Measurements from ENCODE around the gene GNG3. TPM values are rescaled to one million over a fixed set of nuclear protein-coding genes. Genes with fewer than 3 reads are reported as not detected.

Gene GNG3
- total RNA-seq, 4 donors from 2014 or later, result 0.68 TPM; not detected in 3

DNA sequence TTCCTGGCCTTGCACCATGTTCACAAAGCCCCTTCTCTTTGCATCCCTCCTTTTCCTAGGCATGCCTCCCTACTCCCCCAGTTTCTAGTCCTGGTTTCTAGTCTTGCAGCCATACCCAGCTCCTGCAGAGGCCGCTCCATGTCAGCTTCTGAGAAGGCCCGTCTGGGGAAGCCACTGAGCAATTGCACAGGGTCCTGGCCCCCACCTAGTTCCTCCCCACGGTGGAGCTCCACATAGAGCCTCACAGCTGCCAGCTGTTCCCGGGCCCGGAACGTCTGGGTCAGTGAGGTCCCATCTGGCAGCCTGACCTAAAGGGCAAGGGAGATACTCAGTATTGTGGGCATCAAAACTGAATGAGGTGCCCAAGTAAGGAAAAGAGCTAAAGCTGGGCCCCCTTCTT is 30.8 kb upstream of the GNG3 start:
- Histone ChIP-seq H3K4me3 (no peak overlapping the region), H3K27ac (no peak overlapping the region), H3K4me1 (peaks cover 56% of the 10 kb centered on the region), H3K36me3 (peaks cover 28% of the 10 kb centered on the region), H3K9me3 (no peaks in the 10 kb centered on the region), H3K27me3 (no peaks in the 10 kb centered on the region)
- WGBS, result 43% methylated on average over 6 of the region's 6 CpGs
- no peak for TF ChIP-seq CTCF (IDR thresholded peaks at IDR 0.05)
- no peak for TF ChIP-seq EP300 (IDR thresholded peaks at IDR 0.05)
- no peak for TF ChIP-seq POLR2AphosphoS5 (IDR thresholded peaks at IDR 0.05)
- TF ChIP-seq POLR2A (IDR thresholded peaks at IDR 0.05), result no peak
- no peak for DNase-seq (ENCODE audit: low spot score in 2 of 2)

- no peaks in the 10 kb centered on the region for H3K9me3 ChIP-seq
- H3K36me3 ChIP-seq, result peaks cover 28% of the 10 kb centered on the region
- peaks cover 54% of the 10 kb centered on the region for H3K4me1 ChIP-seq
- WGBS, result 72% methylated on average over 6 of the region's 6 CpGs
- H3K4me3 ChIP-seq, result no peak overlapping the region
- H3K27me3 ChIP-seq, result no peaks in the 10 kb centered on the region
- DNase-seq (ENCODE audit: low spot score in 2 of 2), result no peak
- TF ChIP-seq CTCF (IDR thresholded peaks at IDR 0.05) (no peak), POLR2A (IDR thresholded peaks at IDR 0.05) (no peak), EP300 (IDR thresholded peaks at IDR 0.05) (no peak), POLR2AphosphoS5 (IDR thresholded peaks at IDR 0.05) (no peak)
- H3K27ac ChIP-seq, result no peak overlapping the region
Measured at GRCh38 chr11:62677156-62677555, 30.3 kb upstream of the GNG3 start.

DNA sequence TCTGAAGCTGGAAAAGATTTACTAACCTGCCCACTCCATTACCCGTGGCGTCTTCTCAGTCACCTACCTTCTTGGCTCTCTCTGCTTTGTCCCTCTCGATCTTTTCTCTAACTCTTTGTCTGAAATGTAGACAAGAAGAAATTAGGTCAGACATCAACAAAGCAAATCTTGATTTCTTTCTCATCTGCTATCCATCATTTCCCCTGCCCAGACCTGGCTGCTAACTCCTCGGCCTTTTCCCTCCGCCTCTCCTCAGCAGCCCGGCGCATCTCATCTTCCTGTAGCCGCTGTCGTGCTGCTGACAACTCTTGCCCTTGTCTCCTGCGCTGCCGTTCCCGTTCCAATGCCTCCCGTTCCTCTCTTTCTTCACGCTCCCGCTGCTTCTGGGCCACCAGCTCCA is 29.8 kb upstream of the GNG3 start:
- H3K4me1 ChIP-seq, result peaks cover 48% of the 10 kb centered on the region
- H3K36me3 ChIP-seq, result peaks cover 28% of the 10 kb centered on the region
- WGBS, result 79% methylated on average over 15 of the region's 15 CpGs
- no peak for TF ChIP-seq POLR2AphosphoS5 (IDR thresholded peaks at IDR 0.05)
- H3K27me3 ChIP-seq, result no peaks in the 10 kb centered on the region
- no peak for DNase-seq (ENCODE audit: low spot score in 2 of 2)
- peak overlapping the region; percentile 97 for H3K4me3 ChIP-seq
- no peaks in the 10 kb centered on the region for H3K9me3 ChIP-seq
- H3K27ac ChIP-seq, result no peak overlapping the region

GRCh38 chr11:62678433-62678769 is 29.1 kb upstream of the GNG3 start:
- peak overlapping the region; percentile 97 for H3K4me3 ChIP-seq
- H3K9me3 ChIP-seq, result no peaks in the 10 kb centered on the region
- no peak for DNase-seq (ENCODE audit: low spot score in 2 of 2)
- no peaks in the 10 kb centered on the region for H3K27me3 ChIP-seq
- peaks cover 28% of the 10 kb centered on the region for H3K36me3 ChIP-seq
- TF ChIP-seq CTCF (IDR thresholded peaks at IDR 0.05) (no peak), POLR2A (IDR thresholded peaks at IDR 0.05) (no peak), EP300 (IDR thresholded peaks at IDR 0.05) (no peak), POLR2AphosphoS5 (IDR thresholded peaks at IDR 0.05) (no peak)
- H3K4me1 ChIP-seq, result peaks cover 41% of the 10 kb centered on the region
- WGBS, result 5% methylated on average over 16 of the region's 16 CpGs
- H3K27ac ChIP-seq, result peak overlapping the region; percentile 96

DNA sequence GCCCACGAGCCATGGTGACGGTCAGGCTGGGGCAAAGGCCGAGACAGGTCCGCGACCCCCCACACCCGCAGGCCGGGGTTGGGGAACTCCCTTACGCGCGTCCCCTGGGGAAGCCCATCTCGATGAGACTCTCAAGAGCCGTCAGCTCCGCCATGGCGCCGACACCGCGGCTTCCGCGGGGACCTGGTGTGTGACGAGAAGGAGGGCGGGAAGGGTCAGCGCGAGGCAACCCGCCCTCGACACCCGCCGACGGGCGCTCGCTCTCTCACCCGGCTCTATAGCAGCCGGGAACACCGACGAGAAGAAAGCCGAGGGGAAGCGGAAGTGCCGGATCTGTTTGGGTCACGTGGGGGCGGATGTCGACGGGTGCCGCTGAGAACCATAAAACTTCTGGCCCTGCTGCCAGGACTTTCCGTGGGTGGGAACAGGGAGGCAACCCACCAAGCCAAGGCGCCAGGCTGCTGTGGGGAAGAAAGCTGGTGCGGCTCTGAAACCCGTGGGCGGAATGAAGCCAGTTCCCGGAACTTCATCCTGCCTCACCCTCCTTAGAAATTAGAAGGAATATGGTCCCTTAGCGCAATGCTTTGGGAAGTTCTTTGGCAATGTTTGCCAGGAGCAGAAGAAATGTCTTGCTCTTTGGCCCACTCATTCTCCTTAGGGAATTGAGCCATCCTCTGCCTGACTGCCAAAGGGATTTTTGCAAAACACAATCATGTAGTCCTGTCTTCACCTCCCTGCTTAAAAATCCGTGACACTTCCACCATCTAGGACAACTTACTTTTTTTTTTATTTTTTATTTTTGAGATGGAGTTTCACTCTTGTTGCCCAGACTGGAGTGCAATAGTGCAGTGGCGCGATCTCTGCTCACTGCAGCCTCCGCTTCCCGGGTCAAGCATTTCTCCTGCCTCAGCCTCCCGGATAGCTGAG is 28.4 kb upstream of the GNG3 start, which contains the start of gene UBXN1:
UBXN1 (minus strand) TSS at position 304 of the 927 bp plus-strand sequence; CDS start at position 154, 150 bp downstream.
- Histone ChIP-seq H3K36me3 (peaks cover 28% of the 10 kb centered on the region), H3K27ac (peak within 1 kb of the TSS; percentile 96), H3K9me3 (no peaks in the 10 kb centered on the region), H3K27me3 (no peaks in the 10 kb centered on the region), H3K4me1 (peaks cover 39% of the 10 kb centered on the region), H3K4me3 (peak within 1 kb of the TSS; percentile 97)
- TF ChIP-seq POLR2AphosphoS5 (IDR thresholded peaks at IDR 0.05) (peak in 2 of 3 donors; percentile 88 to 92), EP300 (IDR thresholded peaks at IDR 0.05) (no peak), POLR2A (IDR thresholded peaks at IDR 0.05) (peak in 1 of 2 donors; percentile 65), CTCF (IDR thresholded peaks at IDR 0.05) (no peak)
- 6% methylated on average over 38 of the region's 55 CpGs for WGBS
- peak; percentile 97 for DNase-seq (ENCODE audit: low spot score in 2 of 2)

All from suprapubic skin (tissue), 4 donors.